ENCODE data around the gene FANCI. TPM values are rescaled to one million over a fixed set of nuclear protein-coding genes. Genes with fewer than 3 reads are reported as not detected.

Gene FANCI
- total and polyA plus RNA-seq, 8 donors: 19.8 to 56.3 (median 34.2) TPM

GRCh38 chr15:89319678-89320077 lies 75.9 kb downstream of the FANCI start:
- intact Hi-C loops (cut with DNase I): no loop called here
- no peak for TF ChIP-seq CTCF (IDR thresholded peaks at IDR 0.05)
- H3K9me3 ChIP-seq: no peaks in the 10 kb centered on the region
- DNase-seq: no peak
- no peak overlapping the region for H3K27ac ChIP-seq
- ATAC-seq: no peak
- peaks cover 16 to 100% of the 10 kb centered on the region in 2 donors for H3K36me3 ChIP-seq
- no peak overlapping the region for H3K4me3 ChIP-seq
- no peaks in the 10 kb centered on the region for H3K27me3 ChIP-seq
- H3K4me1 ChIP-seq: no peaks in the 10 kb centered on the region

- TF ChIP-seq CTCF (IDR thresholded peaks at IDR 0.05): no peak
- Histone ChIP-seq H3K4me1 (no peaks in the 10 kb centered on the region), H3K27me3 (no peaks in the 10 kb centered on the region), H3K9me3 (no peaks in the 10 kb centered on the region), H3K27ac (no peak overlapping the region), H3K4me3 (no peak overlapping the region), H3K36me3 (peaks cover 16 to 98% of the 10 kb centered on the region in 2 donors)
- ATAC-seq (no peak), DNase-seq (no peak)
- intact Hi-C loops (cut with DNase I): no loop called here
These were observed 76.4 kb downstream of the FANCI start for GRCh38 chr15:89320200-89320599.

GRCh38 chr15:89321521-89322410 lies 78.0 kb downstream of the FANCI start:
- no peaks in the 10 kb centered on the region for H3K27me3 ChIP-seq
- no peak for TF ChIP-seq CTCF (IDR thresholded peaks at IDR 0.05)
- intact Hi-C loops (cut with DNase I): no loop called here
- peaks cover 9 to 98% of the 10 kb centered on the region in 2 donors for H3K36me3 ChIP-seq
- ATAC-seq (no peak), DNase-seq (no peak)
- H3K4me1 ChIP-seq: no peaks in the 10 kb centered on the region
- H3K9me3 ChIP-seq: no peaks in the 10 kb centered on the region
- H3K27ac ChIP-seq: no peak overlapping the region
- no peak overlapping the region for H3K4me3 ChIP-seq

GRCh38 chr15:89322822-89323221 lies 79.0 kb downstream of the FANCI start:
- intact Hi-C loops (cut with DNase I): no loop called here
- TF ChIP-seq CTCF (IDR thresholded peaks at IDR 0.05): no peak
- Histone ChIP-seq H3K36me3 (peaks cover 0 to 98% of the 10 kb centered on the region in 2 donors), H3K4me3 (no peak overlapping the region), H3K9me3 (no peaks in the 10 kb centered on the region), H3K27ac (no peak overlapping the region), H3K27me3 (no peaks in the 10 kb centered on the region), H3K4me1 (no peaks in the 10 kb centered on the region)
- no peak for ATAC-seq
- DNase-seq: no peak

- intact Hi-C loops (cut with DNase I): no loop called here
- no peak overlapping the region for H3K4me3 ChIP-seq
- H3K4me1 ChIP-seq: no peaks in the 10 kb centered on the region
- H3K9me3 ChIP-seq: no peaks in the 10 kb centered on the region
- H3K27ac ChIP-seq: no peak overlapping the region
- H3K27me3 ChIP-seq: no peaks in the 10 kb centered on the region
- no peak for DNase-seq
- TF ChIP-seq CTCF (IDR thresholded peaks at IDR 0.05): no peak
- no peak for ATAC-seq
- H3K36me3 ChIP-seq: peaks cover 0 to 98% of the 10 kb centered on the region in 2 donors
These were observed 80.0 kb downstream of the FANCI start for GRCh38 chr15:89323825-89324224.

All from left lung (tissue), 10 donors.